CD4-positive, alpha-beta T cell treated with Interleukin-17A for 1 hour (primary cell): ENCODE results near the gene NDUFAF8.
"Not testable (repeated sequence)": the region's sequence is repeated elsewhere in the genome, so short reads cannot be mapped to it uniquely, and the experiment has no call there.

Source experiments
- DNase-seq: peaks from one replicate; pipeline ENCODE4 v3.0.0-alpha.2; 2020

Gene NDUFAF8

DNA sequence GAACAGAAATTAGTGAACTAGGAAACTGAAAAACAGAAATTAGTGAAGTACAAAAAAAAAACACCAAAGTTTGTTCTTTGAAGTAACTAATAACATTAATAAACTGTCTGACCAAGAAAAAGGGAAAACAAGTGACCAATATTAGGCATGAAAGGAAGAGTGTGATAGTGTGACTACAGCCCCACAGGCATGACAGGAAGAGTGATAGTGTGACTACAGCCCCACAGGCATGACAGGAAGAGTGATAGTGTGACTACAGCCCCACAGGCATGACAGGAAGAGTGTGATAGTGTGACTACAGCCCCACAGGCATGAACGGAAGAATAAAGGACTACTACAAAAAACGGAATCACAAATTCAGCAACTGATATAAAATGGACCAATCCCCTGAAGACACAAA lies 11.5 kb upstream of the NDUFAF8 start:
- DNase-seq: not testable (repeated sequence)

- DNase-seq: no peak
Observed at GRCh38 chr17:81228420-81228819, 10.7 kb upstream of the NDUFAF8 start.

DNA sequence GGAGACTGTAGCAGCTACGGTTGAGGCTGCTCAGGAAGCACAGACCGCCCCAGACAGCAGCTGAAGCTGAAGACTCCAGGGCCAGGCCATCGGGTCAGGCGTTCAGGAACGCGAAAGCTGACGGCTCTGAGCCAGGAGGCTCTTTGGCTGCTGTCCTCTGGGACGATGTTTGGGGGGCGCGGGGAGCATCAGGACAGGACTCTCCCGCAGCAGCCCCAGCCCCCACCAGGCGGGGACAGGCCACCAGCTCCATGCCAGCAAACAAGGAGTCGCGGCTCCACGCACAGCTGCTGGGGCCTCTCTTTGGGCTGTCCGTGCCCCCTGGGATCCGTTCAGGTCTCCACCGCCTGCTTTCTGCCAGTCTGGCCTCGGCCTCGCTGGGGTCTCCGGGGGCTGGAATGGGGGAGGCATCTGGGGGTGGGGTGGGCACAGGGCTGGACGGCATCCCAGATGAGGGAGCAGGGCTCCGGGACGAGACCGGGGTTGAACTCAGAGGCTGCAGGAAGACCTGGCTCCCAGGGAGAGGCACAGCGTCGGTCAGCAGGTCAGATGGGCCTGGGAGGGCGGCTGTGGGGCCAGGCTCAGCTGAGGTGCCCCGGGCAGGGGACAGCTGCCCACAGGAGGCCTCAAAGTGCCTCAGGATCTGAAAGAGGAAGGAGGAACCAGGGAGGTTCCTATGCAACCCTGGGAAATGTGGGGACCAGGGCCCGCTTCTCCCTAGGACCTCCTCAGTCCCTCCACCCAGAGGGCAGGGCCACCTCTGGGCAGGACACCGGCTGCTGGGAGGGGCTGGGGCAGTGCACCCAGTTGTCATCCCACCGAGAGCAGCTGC lies 10.1 kb upstream of the NDUFAF8 start:
- DNase-seq: no peak

- DNase-seq: no peak
Observed at GRCh38 chr17:81229666-81229920, 9.5 kb upstream of the NDUFAF8 start.

GRCh38 chr17:81230043-81230820 lies 8.9 kb upstream of the NDUFAF8 start:
- DNase-seq: no peak

GRCh38 chr17:81231121-81231645 lies 7.9 kb upstream of the NDUFAF8 start:
- no peak for DNase-seq

DNA sequence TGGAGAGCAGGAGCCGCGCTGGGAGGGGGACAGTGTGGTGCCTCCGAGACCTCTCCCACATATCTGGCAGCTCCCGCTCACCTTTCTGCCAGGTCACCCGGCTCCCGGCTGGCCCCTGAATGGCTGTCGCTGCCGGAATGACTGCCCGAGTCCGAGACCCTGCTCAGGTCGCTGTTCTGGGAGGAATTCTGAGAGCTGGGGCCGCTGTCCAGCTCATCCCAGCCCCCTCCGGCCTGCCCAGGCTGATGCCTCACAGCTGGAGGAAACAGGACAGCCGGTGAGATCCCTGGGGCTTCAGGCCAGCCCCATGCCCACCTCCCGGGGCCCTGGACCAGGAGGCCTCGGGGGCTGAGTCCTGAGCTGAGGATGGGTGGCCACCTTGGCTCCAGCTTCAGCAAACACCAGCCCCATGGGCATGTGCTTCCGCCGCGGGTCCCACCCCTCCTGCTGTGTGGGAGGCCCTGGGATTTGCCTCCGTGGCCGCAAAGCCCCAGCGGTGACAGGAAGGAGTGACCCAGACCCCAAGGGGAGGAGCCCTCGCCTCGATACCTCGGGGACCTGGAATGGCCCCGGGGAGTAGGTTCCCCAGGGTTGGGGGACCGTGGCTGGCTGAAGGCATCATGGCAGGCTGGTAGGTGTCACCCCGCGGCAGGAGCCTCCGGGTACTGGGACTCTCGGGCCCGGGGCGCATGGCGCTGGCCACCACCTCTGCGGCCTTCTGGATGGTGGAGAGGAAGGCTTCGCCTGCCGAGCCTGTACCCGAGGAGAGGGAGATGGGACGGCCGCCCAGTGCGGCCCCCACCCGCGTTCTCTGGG lies 7.1 kb upstream of the NDUFAF8 start:
- DNase-seq: no peak

DNA sequence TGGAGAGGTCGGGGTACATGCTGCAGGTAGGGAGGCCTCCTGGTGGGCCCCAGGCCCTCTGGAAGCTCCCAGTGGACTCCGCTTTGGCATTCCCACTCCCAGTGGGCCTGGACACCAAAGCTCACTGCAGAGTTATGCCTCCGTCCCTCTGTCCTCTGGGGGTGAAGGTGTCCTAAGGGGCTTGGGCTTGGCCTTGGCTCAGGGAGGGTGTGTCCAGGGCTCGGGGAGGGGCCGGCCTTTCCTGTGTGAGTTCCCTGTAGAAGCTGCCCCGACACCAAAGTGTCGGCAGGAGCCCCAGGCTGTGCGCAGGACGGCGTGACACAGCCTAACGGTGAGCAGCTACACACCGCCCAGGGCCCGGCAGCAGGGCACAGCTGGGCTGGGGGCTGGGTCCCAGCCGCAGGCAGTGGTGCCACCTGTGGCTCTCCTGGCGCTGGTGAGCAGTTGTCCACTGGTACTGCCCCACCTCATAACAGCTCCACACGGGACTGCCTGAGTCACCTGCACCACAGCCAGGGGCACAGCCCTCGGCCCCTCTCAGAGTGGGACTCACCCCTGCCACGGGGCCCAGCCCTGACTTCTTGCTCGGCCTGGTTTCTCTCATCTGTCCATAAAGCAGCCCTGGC lies 6.4 kb upstream of the NDUFAF8 start:
- DNase-seq: no peak

GRCh38 chr17:81233316-81233715 lies 5.8 kb upstream of the NDUFAF8 start:
- no peak for DNase-seq

- DNase-seq: no peak
Observed at GRCh38 chr17:81233811-81234505, 5.2 kb upstream of the NDUFAF8 start.

DNA sequence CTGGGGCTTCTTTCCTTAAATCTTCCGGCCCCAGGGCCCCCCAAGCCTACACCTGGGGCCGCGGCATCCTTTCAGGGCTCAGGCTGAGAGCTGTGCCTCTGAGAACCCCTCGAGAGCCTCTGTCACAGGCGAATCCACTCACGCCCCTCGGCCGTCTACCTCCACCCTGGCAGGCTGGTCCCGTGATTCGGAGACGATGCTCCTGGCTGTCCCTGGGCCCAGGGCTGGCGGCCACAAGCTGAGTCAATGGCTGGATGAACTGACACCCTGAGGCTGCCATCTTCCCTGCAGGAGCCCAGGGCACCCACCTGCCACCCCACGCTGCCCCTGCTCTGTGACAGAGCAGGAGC lies 4.6 kb upstream of the NDUFAF8 start:
- DNase-seq: no peak

DNA sequence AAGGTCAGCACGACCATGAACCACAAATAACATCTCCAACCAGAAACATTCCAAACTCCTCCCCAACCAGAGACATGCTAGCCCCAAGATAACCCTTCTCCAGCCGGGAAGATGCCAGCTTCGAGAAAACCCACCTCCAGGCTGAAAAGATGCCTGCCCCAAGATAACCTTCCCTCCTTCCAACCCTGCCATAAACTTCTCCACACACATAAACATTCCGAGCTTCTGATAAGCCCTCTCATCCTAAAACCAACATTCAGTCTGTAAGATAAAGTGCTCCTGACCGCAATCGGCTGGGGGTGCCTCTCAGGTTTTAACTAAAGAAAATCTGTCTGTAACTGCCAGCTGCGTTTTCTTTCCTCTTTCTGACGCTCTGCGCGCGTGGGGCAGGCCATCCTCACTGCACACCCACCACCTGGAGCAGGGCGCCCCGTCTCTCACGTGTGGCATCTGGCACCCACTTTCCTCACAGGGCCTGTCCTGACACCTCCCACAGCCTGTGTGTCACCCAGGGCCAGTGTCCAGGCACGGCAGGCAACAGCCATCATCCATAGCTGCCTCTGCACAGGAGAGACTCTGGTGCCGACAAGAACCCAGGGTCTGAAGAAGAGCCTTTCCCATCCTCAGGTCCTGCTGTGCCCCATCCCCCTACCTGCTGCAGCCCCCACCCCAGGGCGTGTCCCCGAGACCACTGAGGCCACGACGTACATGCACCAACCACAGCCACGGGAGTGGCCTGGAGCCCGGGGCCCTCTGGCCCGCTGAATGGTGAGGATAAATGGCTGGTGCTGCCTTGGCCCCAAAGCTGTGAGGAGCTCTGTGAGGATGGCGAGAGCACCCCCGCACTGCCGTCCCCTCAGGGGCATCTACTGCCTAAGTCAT lies 3.9 kb upstream of the NDUFAF8 start:
- DNase-seq: no peak

- DNase-seq: no peak
Observed at GRCh38 chr17:81235822-81236740, 3.0 kb upstream of the NDUFAF8 start.

GRCh38 chr17:81236784-81237183 lies 2.3 kb upstream of the NDUFAF8 start:
- no peak for DNase-seq

- DNase-seq: no peak
Observed at GRCh38 chr17:81237591-81238489, 1.3 kb upstream of the NDUFAF8 start.

DNA sequence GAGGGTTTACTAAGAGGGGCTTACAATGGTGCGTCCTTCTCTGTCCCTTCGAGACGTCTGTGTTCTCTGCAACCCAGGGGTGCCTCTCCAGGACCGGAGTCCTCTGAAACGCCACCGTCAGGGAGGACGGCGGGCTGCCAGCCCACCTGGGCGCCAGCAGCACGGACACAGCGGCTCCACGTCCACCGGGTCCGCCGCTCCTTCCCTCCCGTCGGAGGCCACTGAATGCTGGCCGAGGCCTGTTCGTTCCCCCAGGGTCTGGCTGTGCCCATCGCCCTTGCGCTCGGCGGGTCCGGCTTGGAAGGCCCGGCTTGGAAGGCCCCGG lies 666 bp upstream of the NDUFAF8 start:
- DNase-seq: no peak

- DNase-seq: peak; percentile 48
Observed at GRCh38 chr17:81239714-81240555, 817 bp downstream of the NDUFAF8 start.

GRCh38 chr17:81240761-81241160 lies 1.6 kb downstream of the NDUFAF8 start:
- no peak for DNase-seq
